PFSK-1 (cell line): Measurements from ENCODE around the gene GALR2.

Source experiments
- REST ChIP-seq, 2 experiments: IDR thresholded peaks; 2 replicates each; pipeline versions ENCODE4 v1.6.1 to v1.8.0; 2011 to 2012; ENCODE audit warnings: low read depth in 2 of 2, low read length in 2 of 2, control low read depth in 1 of 2, inconsistent platforms in 1 of 2, mild to moderate bottlenecking in 1 of 2, moderate library complexity in 1 of 2; ENCODE audit not compliant: insufficient read depth in 1 of 2
- TAF1 ChIP-seq: IDR thresholded peaks from 2 replicates; pipeline ENCODE4 v1.6.1; 2012; ENCODE audit warnings: low read length, control low read depth, borderline replicate concordance; ENCODE audit not compliant: insufficient read depth

GRCh38 chr17:76049239-76049638 lies 25.3 kb upstream of the GALR2 start:
- no peak for TF ChIP-seq TAF1
- no peak for TF ChIP-seq REST (IDR thresholded peaks at IDR 0.05; ENCODE audit: insufficient read depth in 1 of 2, low read depth in 2 of 2, low read length in 2 of 2)
